ENCODE data around the gene CCER1. TPM values are rescaled to one million over a fixed set of nuclear protein-coding genes. Genes with fewer than 3 reads are reported as not detected.

The CCER1 gene
- total and polyA plus RNA-seq, 9 of the 15 experiments (the other 6 are each of a cell fraction or from before 2014, with no cell fraction given) = not detected

GRCh38 chr12:91003737-91004136 lies 48.8 kb upstream of the CCER1 start:
- Histone ChIP-seq H3K9ac (ENCODE audit: insufficient read depth in 1 of 2, low read depth in 2 of 2, low read length in 2 of 2) (no peak overlapping the region), H3K79me2 (ENCODE audit: control insufficient read depth, insufficient read depth, low read length) (no peaks in the 10 kb centered on the region), H3K9me3 (replicated peaks; ENCODE audit: control insufficient read depth, insufficient read depth, low read depth, low read length) (no peaks in the 10 kb centered on the region), H3K27ac (ENCODE audit: extremely low read depth, low read depth, low read length) (no peak overlapping the region), H2AFZ (ENCODE audit: low read depth, low read length) (no peak overlapping the region), H4K20me1 (replicated peaks; ENCODE audit: control insufficient read depth, insufficient read depth, low read length) (no peaks in the 10 kb centered on the region), H3K9me1 (ENCODE audit: control insufficient read depth, insufficient read depth, low read length) (no peaks in the 10 kb centered on the region), H3K4me3 (no peak overlapping the region), H3K4me1 (replicated peaks in 1 of 2; ENCODE audit: control insufficient read depth in 2 of 2, insufficient read depth in 2 of 2, low read length in 2 of 2) (no peaks in the 10 kb centered on the region), H3K27me3 (ENCODE audit: control insufficient read depth in 2 of 2, insufficient read depth in 2 of 2, low read length in 2 of 2) (no peaks in the 10 kb centered on the region), H3K36me3 (ENCODE audit: control insufficient read depth, insufficient read depth, low read length) (no peaks in the 10 kb centered on the region), H3K4me2 (ENCODE audit: insufficient read depth, low read length) (no peak overlapping the region)
- no peak for ATAC-seq
- intact Hi-C loops (cut with micrococcal nuclease) = no loop called here
- in situ Hi-C loops (cut with MboI) = no loop called here
- BruUV-seq (replicated peaks) = no TSS peak
- no peak for FAIRE-seq
- no peak for DNase-seq (ENCODE audit: extremely low read depth in 1 of 4, low spot score in 3 of 4)
- CTCF ChIA-PET (ENCODE audit: low intra/inter-chr PET ratio) = no interaction called here
- POLR2A ChIA-PET = no interaction called here
- TF ChIP-seq, protein P1, sequence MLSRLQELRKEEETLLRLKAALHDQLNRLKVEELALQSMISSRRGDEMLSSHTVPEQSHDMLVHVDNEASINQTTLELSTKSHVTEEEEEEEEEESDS (CRISPR knock-in tag; IDR thresholded peaks at IDR 0.05) = no peak
- TF ChIP-seq MAFK (IDR thresholded peaks at IDR 0.05; ENCODE audit: low read length) = no peak
- no peak for TF ChIP-seq KDM4B (IDR thresholded peaks at IDR 0.05; ENCODE audit: borderline replicate concordance in 2 of 2, low read depth in 1 of 2)
- no peak for TF ChIP-seq PTTG1 (tag; IDR thresholded peaks at IDR 0.05; ENCODE audit: low read depth)
- TF ChIP-seq ARID3A (IDR thresholded peaks at IDR 0.05; ENCODE audit: borderline replicate concordance, low read depth, low read length) = no peak
- no peak for TF ChIP-seq RHOXF2B (CRISPR knock-in tag; conservative IDR thresholded peaks at IDR 0.05)
- TF ChIP-seq HOXB6 (CRISPR knock-in tag; IDR thresholded peaks at IDR 0.05; ENCODE audit: borderline replicate concordance) = no peak
- TF ChIP-seq YBX1 (IDR thresholded peaks at IDR 0.05) = no peak
- no peak for TF ChIP-seq ZBTB1 (CRISPR knock-in tag; IDR thresholded peaks at IDR 0.05; ENCODE audit: borderline replicate concordance, low read depth)
- TF ChIP-seq DMBX1 (CRISPR knock-in tag; IDR thresholded peaks at IDR 0.05; ENCODE audit: borderline replicate concordance) = no peak
- TF ChIP-seq, protein P2, sequence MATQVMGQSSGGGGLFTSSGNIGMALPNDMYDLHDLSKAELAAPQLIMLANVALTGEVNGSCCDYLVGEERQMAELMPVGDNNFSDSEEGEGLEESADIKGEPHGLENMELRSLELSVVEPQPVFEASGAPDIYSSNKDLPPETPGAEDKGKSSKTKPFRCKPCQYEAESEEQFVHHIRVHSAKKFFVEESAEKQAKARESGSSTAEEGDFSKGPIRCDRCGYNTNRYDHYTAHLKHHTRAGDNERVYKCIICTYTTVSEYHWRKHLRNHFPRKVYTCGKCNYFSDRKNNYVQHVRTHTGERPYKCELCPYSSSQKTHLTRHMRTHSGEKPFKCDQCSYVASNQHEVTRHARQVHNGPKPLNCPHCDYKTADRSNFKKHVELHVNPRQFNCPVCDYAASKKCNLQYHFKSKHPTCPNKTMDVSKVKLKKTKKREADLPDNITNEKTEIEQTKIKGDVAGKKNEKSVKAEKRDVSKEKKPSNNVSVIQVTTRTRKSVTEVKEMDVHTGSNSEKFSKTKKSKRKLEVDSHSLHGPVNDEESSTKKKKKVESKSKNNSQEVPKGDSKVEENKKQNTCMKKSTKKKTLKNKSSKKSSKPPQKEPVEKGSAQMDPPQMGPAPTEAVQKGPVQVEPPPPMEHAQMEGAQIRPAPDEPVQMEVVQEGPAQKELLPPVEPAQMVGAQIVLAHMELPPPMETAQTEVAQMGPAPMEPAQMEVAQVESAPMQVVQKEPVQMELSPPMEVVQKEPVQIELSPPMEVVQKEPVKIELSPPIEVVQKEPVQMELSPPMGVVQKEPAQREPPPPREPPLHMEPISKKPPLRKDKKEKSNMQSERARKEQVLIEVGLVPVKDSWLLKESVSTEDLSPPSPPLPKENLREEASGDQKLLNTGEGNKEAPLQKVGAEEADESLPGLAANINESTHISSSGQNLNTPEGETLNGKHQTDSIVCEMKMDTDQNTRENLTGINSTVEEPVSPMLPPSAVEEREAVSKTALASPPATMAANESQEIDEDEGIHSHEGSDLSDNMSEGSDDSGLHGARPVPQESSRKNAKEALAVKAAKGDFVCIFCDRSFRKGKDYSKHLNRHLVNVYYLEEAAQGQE (IDR thresholded peaks at IDR 0.05; ENCODE audit: borderline replicate concordance) = no peak
- TF ChIP-seq, protein P2 (CRISPR knock-in tag; IDR thresholded peaks at IDR 0.05; ENCODE audit: low read depth) = no peak
- no peak for TF ChIP-seq MYBL2 (IDR thresholded peaks at IDR 0.05; ENCODE audit: low read depth)
- no peak for TF ChIP-seq MYBL2 (CRISPR knock-in tag; IDR thresholded peaks at IDR 0.05; ENCODE audit: borderline replicate concordance)

All from K562 (cell line).